Left lung (tissue), 10 donors: Measurements from ENCODE around the gene CRTC1. TPM values are rescaled to one million over a fixed set of nuclear protein-coding genes. Genes with fewer than 3 reads are reported as not detected.
A peak's percentile ranks its signal among the peaks of the same experiment; 100 is the strongest.

Experiments
- ATAC-seq: fragments of 200-7000 bp; cut with Tn5 transposase; one replicate; pipeline ENCODE4 v1.9.1; 2020; ENCODE audit warnings: moderate library complexity
- DNase-seq, 4 donors: peaks; one replicate each; pipeline ENCODE4 v3.0.0-alpha.2; 2013 to 2020
- H3K27ac ChIP-seq, 2 donors: fragments of 200-600 bp; sonication (generic) in 1 of 2; one replicate each; pipeline versions ENCODE4 v1.5.0 to v1.8.0; 2020 to 2021
- H3K27me3 ChIP-seq, 2 donors: fragments of 200-600 bp; sonication (generic) in 1 of 2; one replicate each; pipeline versions ENCODE4 v1.5.0 to v1.8.0; 2020 to 2021
- H3K36me3 ChIP-seq, 2 donors: fragments of 200-600 bp; sonication (generic) in 1 of 2; one replicate each; pipeline versions ENCODE4 v1.5.0 to v1.8.0; 2020 to 2021
- H3K4me1 ChIP-seq, 2 donors: fragments of 200-600 bp; one replicate each; pipeline ENCODE4 v1.8.0; 2021
- H3K4me3 ChIP-seq, 2 donors: fragments of 200-600 bp; sonication (generic) in 1 of 2; one replicate each; pipeline versions ENCODE4 v1.5.0 to v1.8.0; 2020 to 2021; ENCODE audit warnings: mild to moderate bottlenecking in 1 of 2
- H3K9me3 ChIP-seq, 2 donors: fragments of 200-600 bp; sonication (generic) in 1 of 2; one replicate each; pipeline versions ENCODE4 v1.5.0 to v1.8.0; 2020 to 2021
- CTCF ChIP-seq, 2 donors: fragments of 200-600 bp; sonication (generic) in 1 of 2; IDR thresholded peaks; one replicate each; pipeline versions ENCODE4 v1.5.0 to v1.8.0; 2021; ENCODE audit warnings: antibody characterized with exemption in 2 of 2
- intact Hi-C, 2 donors: fragments of 100-400 bp; cut with DNase I; formaldehyde crosslinking; loops; one replicate each; pipeline versions ENCODE4 v1.11.2 to v1.14.2; 2022
- polyA plus RNA-seq, 6 donors: library from polyadenylated mRNA; unstranded; fragments of 120-200 nt; gene quantifications; one replicate each; pipeline ENCODE4 v1.2.1, GENCODE V29; 2013; ENCODE audit not compliant: insufficient read length in 6 of 6
- total RNA-seq, 2 donors: library from RNA; stranded (reverse); fragmentation: NEBNext Ultra II Directional; extraction: Animal tissue kit (Norgen Biotek cat#: 25700); gene quantifications; one replicate each; pipeline ENCODE4 v1.2.1, GENCODE V29; 2021
- donor health status: DM: no; HTN: yes; CAD: no.
- donor health status: DM: no; HTN: no; CAD: no.

Gene CRTC1
- total and polyA plus RNA-seq, 8 donors, result 11.3 to 23.9 (median 14.6) TPM

GRCh38 chr19:18685597-18686190 is 2.2 kb downstream of the CRTC1 start:
- Histone ChIP-seq H3K27ac (no peak overlapping the region), H3K9me3 (no peaks in the 10 kb centered on the region), H3K4me1 (peaks cover 7 to 27% of the 10 kb centered on the region in 2 donors), H3K36me3 (no peaks in the 10 kb centered on the region), H3K4me3 (no peak overlapping the region), H3K27me3 (no peaks in the 10 kb centered on the region)
- intact Hi-C loops, result no loop called here
- no peak for ATAC-seq
- no peak for TF ChIP-seq CTCF (IDR thresholded peaks at IDR 0.05)
- DNase-seq, result no peak

GRCh38 chr19:18687740-18688465 is 4.4 kb downstream of the CRTC1 start:
- no peak for DNase-seq
- H3K4me1 ChIP-seq, result peaks cover 3 to 23% of the 10 kb centered on the region in 2 donors
- H3K27ac ChIP-seq, result no peak overlapping the region
- H3K4me3 ChIP-seq, result no peak overlapping the region
- ATAC-seq, result no peak
- H3K36me3 ChIP-seq, result no peaks in the 10 kb centered on the region
- intact Hi-C loops, result no loop called here
- no peaks in the 10 kb centered on the region for H3K27me3 ChIP-seq
- H3K9me3 ChIP-seq, result no peaks in the 10 kb centered on the region
- TF ChIP-seq CTCF (IDR thresholded peaks at IDR 0.05), result no peak

- Histone ChIP-seq H3K9me3 (no peaks in the 10 kb centered on the region), H3K36me3 (no peaks in the 10 kb centered on the region), H3K27me3 (no peaks in the 10 kb centered on the region), H3K4me3 (no peak overlapping the region), H3K27ac (no peak overlapping the region), H3K4me1 (peaks cover 8 to 16% of the 10 kb centered on the region in 2 donors)
- ATAC-seq, result no peak
- intact Hi-C loops, result no loop called here
- TF ChIP-seq CTCF (IDR thresholded peaks at IDR 0.05), result no peak
- DNase-seq, result no peak
These were observed 12.5 kb downstream of the CRTC1 start for GRCh38 chr19:18696023-18696422.

GRCh38 chr19:18697680-18698079 is 14.2 kb downstream of the CRTC1 start:
- peak in 1 of 4 donors; percentile 66 for DNase-seq
- ATAC-seq, result peak; percentile 19

More at GRCh38 chr19:18697680-18698079, 14.2 kb downstream of the CRTC1 start:
- Histone ChIP-seq H3K9me3 (no peaks in the 10 kb centered on the region), H3K27ac (no peak overlapping the region), H3K4me1 (peaks cover 12 to 21% of the 10 kb centered on the region in 2 donors), H3K36me3 (no peaks in the 10 kb centered on the region), H3K4me3 (no peak overlapping the region), H3K27me3 (no peaks in the 10 kb centered on the region)
- intact Hi-C loops, result no loop called here
- no peak for TF ChIP-seq CTCF (IDR thresholded peaks at IDR 0.05)
